Trophoblast cell (in vitro differentiated cells and primary cell): Measurements from ENCODE around the gene POLA1.
A peak's percentile ranks its signal among the peaks of the same experiment; 100 is the strongest.

Source experiments
- DNase-seq, 2 donors: peaks; one replicate each; pipeline ENCODE4 v3.0.0-alpha.2; 2016
- H2AFZ ChIP-seq: 2 replicates; pipeline ENCODE4 v1.6.1; 2013; ENCODE audit warnings: low read length, moderate library complexity, mild to moderate bottlenecking; ENCODE audit not compliant: insufficient read depth, poor library complexity
- H2AK5ac ChIP-seq: 2 replicates; pipeline ENCODE4 v1.6.1; 2013; ENCODE audit warnings: mild to moderate bottlenecking, low read length
- H2BK120ac ChIP-seq: 2 replicates; pipeline ENCODE4 v1.6.1; 2013; ENCODE audit warnings: low read length, mild to moderate bottlenecking, moderate library complexity; ENCODE audit not compliant: insufficient read depth, poor library complexity
- H2BK12ac ChIP-seq: 2 replicates; pipeline ENCODE4 v1.6.1; 2013; ENCODE audit warnings: mild to moderate bottlenecking, low read length, moderate library complexity
- H2BK5ac ChIP-seq: 2 replicates; pipeline ENCODE4 v1.6.1; 2013; ENCODE audit warnings: low read length, low read depth, moderate library complexity, mild to moderate bottlenecking; ENCODE audit not compliant: poor library complexity
- H3K14ac ChIP-seq: 2 replicates; pipeline ENCODE4 v1.6.1; 2013; ENCODE audit warnings: mild to moderate bottlenecking, low read length
- H3K18ac ChIP-seq: 2 replicates; pipeline ENCODE4 v1.6.1; 2013; ENCODE audit warnings: mild to moderate bottlenecking, low read length
- H3K23ac ChIP-seq: 2 replicates; pipeline ENCODE4 v1.6.1; 2013; ENCODE audit warnings: low read length
- H3K27ac ChIP-seq: 2 replicates; pipeline ENCODE4 v1.5.1; 2013; ENCODE audit warnings: low read depth, mild to moderate bottlenecking, inconsistent platforms, low read length, moderate library complexity
- H3K27me3 ChIP-seq: 2 replicates; pipeline ENCODE4 v1.6.1; 2013; ENCODE audit warnings: inconsistent platforms, mild to moderate bottlenecking, low read length, moderate library complexity; ENCODE audit not compliant: insufficient read depth
- H3K36me3 ChIP-seq, 2 experiments: 1 replicate in 1 of 2; 2 replicates in 1 of 2; pipeline ENCODE4 v1.6.1; 2013; ENCODE audit warnings: low read length in 2 of 2, mild to moderate bottlenecking in 2 of 2, moderate library complexity in 1 of 2; ENCODE audit not compliant: insufficient read depth in 2 of 2, control insufficient read depth in 1 of 2
- H3K4ac ChIP-seq: 2 replicates; pipeline ENCODE4 v1.6.1; 2013; ENCODE audit warnings: low read depth, mild to moderate bottlenecking, low read length, moderate library complexity
- H3K4me1 ChIP-seq, 2 experiments: 1 replicate in 1 of 2; 2 replicates in 1 of 2; pipeline ENCODE4 v1.6.1; 2013; ENCODE audit warnings: low read length in 2 of 2, mild to moderate bottlenecking in 2 of 2, moderate library complexity in 1 of 2; ENCODE audit not compliant: insufficient read depth in 2 of 2, control insufficient read depth in 1 of 2
- H3K4me2 ChIP-seq: 2 replicates; pipeline ENCODE4 v1.6.1; 2013; ENCODE audit warnings: inconsistent platforms, mild to moderate bottlenecking, low read length, moderate library complexity
- H3K4me3 ChIP-seq: 2 replicates; pipeline ENCODE4 v1.5.1; 2013; ENCODE audit warnings: mild to moderate bottlenecking, low read depth, low read length, inconsistent platforms
- H3K79me1 ChIP-seq: one replicate; pipeline ENCODE4 v1.6.1; 2013; ENCODE audit warnings: low read length
- H3K79me2 ChIP-seq: 2 replicates; pipeline ENCODE4 v1.6.1; 2013; ENCODE audit warnings: low read length, mild to moderate bottlenecking; ENCODE audit not compliant: control insufficient read depth, insufficient read depth, poor library complexity
- H3K9ac ChIP-seq: 2 replicates; pipeline ENCODE4 v1.6.1; 2013; ENCODE audit warnings: mild to moderate bottlenecking, low read length
- H3K9me3 ChIP-seq: 2 replicates; pipeline ENCODE4 v1.6.1; 2013; ENCODE audit warnings: low read depth, mild to moderate bottlenecking, control low read depth, inconsistent platforms, low read length; ENCODE audit not compliant: insufficient read depth
- H4K12ac ChIP-seq: 2 replicates; pipeline ENCODE4 v1.6.1; 2013; ENCODE audit warnings: low read depth, mild to moderate bottlenecking, low read length, moderate library complexity
- H4K8ac ChIP-seq: 2 replicates; pipeline ENCODE4 v1.6.1; 2013; ENCODE audit warnings: low read depth, mild to moderate bottlenecking, low read length, moderate library complexity
- H4K91ac ChIP-seq: one replicate; pipeline ENCODE4 v1.6.1; 2013; ENCODE audit warnings: low read depth, mild to moderate bottlenecking, low read length, moderate library complexity
- WGBS: extraction: QIAGEN DNeasy Blood & Tissue Kit; methylation state at CpG from one replicate; pipeline ENCODE4 v1.1.7; 2013; ENCODE audit warnings: missing lambda C conversion rate; ENCODE audit not compliant: insufficient read length, insufficient coverage; ENCODE audit errors: extremely low coverage; 5-methylcytosine and 5-hydroxymethylcytosine counted together

POLA1 gene

DNA sequence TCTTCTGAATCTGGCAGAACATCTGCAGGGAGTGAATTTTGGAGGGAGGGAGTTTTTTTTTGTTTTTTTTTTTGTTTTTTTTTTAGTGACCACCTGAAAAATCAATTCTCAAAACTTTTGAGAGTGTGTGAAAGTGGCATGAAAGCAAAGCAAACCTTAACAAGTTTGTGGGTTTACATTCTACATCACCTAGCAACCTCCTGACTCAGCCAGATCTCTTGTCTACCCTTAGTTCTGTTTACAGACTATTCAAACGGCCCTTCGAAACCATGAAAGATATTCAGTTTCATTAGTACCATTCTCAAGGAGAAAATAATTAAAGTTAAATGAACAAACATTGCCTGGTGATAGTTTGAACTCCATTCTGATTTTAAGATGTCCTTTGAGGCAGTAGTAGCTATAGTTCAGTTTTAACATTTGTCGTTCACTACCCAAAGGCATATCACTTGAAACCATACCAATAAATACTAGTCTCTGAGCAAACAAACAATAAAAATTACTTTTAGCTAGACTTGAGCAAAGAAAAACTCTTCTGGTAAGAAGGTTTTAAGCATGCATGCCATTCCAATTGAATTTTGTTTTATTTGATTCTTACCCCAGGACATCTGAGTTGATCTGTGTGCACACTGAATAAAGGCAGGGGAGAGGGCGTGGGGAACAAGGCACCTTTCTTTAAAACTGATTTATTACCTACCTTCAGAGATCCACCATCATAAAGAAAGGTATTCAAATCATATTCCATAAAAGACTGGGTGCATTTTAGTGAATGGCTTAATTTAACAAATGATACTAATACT, 184.3 kb downstream of the POLA1 start:
- H3K14ac ChIP-seq: no peak overlapping the region
- no peak overlapping the region for H3K4me2 ChIP-seq
- no CpG with 5 or more reads among the region's 4 CpGs for WGBS

GRCh38 chrX:24879679-24880078, 186.0 kb downstream of the POLA1 start:
- Histone ChIP-seq H3K27me3 (no peaks in the 10 kb centered on the region), H3K4me3 (no peak overlapping the region)

More for the DNA sequence above, 184.3 kb downstream of the POLA1 start:
- no peak overlapping the region for H4K8ac ChIP-seq
- H3K9me3 ChIP-seq: no peaks in the 10 kb centered on the region
- no peak overlapping the region for H3K4me3 ChIP-seq
- no peaks in the 10 kb centered on the region for H3K79me2 ChIP-seq
- no peak overlapping the region for H3K27ac ChIP-seq
- H3K23ac ChIP-seq: no peak overlapping the region
- no peak overlapping the region for H2BK12ac ChIP-seq
- H2BK5ac ChIP-seq: no peak overlapping the region
- no peak overlapping the region for H3K9ac ChIP-seq
- no peak overlapping the region for H2BK120ac ChIP-seq
- H3K27me3 ChIP-seq: no peaks in the 10 kb centered on the region
- H4K12ac ChIP-seq: no peak overlapping the region
- no peak overlapping the region for H3K18ac ChIP-seq
- peaks cover 0 to 2% of the 10 kb centered on the region in 2 experiments for H3K4me1 ChIP-seq
- peak in 1 of 2 donors; percentile 53 for DNase-seq
- H3K36me3 ChIP-seq: no peaks in the 10 kb centered on the region
- H3K79me1 ChIP-seq: no peaks in the 10 kb centered on the region
- H4K91ac ChIP-seq: no peak overlapping the region
- H2AK5ac ChIP-seq: no peak overlapping the region
- H2AFZ ChIP-seq: no peak overlapping the region
- no peak overlapping the region for H3K4ac ChIP-seq

GRCh38 chrX:24886916-24887315, 193.2 kb downstream of the POLA1 start:
- Histone ChIP-seq H3K4me2 (no peak overlapping the region), H3K36me3 (peaks cover 0 to 2% of the 10 kb centered on the region in 2 experiments), H2BK12ac (no peak overlapping the region), H2BK120ac (no peak overlapping the region), H3K4me1 (no peaks in the 10 kb centered on the region), H4K12ac (no peak overlapping the region), H2BK5ac (no peak overlapping the region), H4K8ac (no peak overlapping the region), H2AFZ (no peak overlapping the region), H3K18ac (no peak overlapping the region), H3K9ac (no peak overlapping the region), H3K14ac (no peak overlapping the region), H3K4ac (no peak overlapping the region), H3K4me3 (no peak overlapping the region), H3K79me2 (no peaks in the 10 kb centered on the region), H3K23ac (no peak overlapping the region), H3K27me3 (no peaks in the 10 kb centered on the region), H2AK5ac (no peak overlapping the region), H3K9me3 (no peaks in the 10 kb centered on the region), H3K79me1 (no peaks in the 10 kb centered on the region), H4K91ac (no peak overlapping the region), H3K27ac (no peak overlapping the region)
- WGBS: no CpG with 5 or more reads among the region's 4 CpGs
- DNase-seq: no peak

More at GRCh38 chrX:24879679-24880078, 186.0 kb downstream of the POLA1 start:
- no CpG with 5 or more reads among the region's 2 CpGs for WGBS
- H3K36me3 ChIP-seq: no peaks in the 10 kb centered on the region
- H3K27ac ChIP-seq: no peak overlapping the region
- H3K4me1 ChIP-seq: peaks cover 0 to 2% of the 10 kb centered on the region in 2 experiments
- H2AK5ac ChIP-seq: no peak overlapping the region
- H2BK5ac ChIP-seq: no peak overlapping the region
- H3K23ac ChIP-seq: no peak overlapping the region
- no peak overlapping the region for H3K9ac ChIP-seq
- peak in 1 of 2 donors; percentile 12 for DNase-seq
- H2BK12ac ChIP-seq: no peak overlapping the region
- H3K4me2 ChIP-seq: no peak overlapping the region
- H3K4ac ChIP-seq: no peak overlapping the region
- H3K9me3 ChIP-seq: no peaks in the 10 kb centered on the region
- no peak overlapping the region for H2AFZ ChIP-seq
- no peak overlapping the region for H3K14ac ChIP-seq
- H4K8ac ChIP-seq: no peak overlapping the region
- H3K18ac ChIP-seq: no peak overlapping the region
- no peaks in the 10 kb centered on the region for H3K79me2 ChIP-seq
- no peak overlapping the region for H4K12ac ChIP-seq
- H2BK120ac ChIP-seq: no peak overlapping the region
- no peak overlapping the region for H4K91ac ChIP-seq
- no peaks in the 10 kb centered on the region for H3K79me1 ChIP-seq

DNA sequence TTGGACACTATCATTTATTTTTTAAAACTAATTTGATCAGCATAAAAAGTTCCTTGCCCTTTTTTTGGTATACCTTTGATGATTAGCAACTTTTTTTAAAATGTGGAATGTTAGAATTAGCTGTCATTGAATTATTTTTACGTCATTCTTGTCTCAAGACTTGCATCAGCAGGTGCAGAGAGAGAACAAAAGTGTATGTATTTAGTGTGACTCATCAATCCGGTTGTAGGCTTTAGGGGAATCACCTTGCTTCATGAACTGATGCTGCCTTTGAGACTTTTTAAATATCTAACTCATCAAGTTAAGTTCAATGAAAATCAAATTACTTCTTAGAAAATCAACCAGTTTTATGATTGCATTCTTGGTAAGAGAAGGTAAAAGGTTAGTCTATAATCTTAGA, 197.0 kb downstream of the POLA1 start:
- Histone ChIP-seq H3K23ac (no peak overlapping the region), H3K18ac (no peak overlapping the region), H3K36me3 (peaks cover 0 to 2% of the 10 kb centered on the region in 2 experiments), H4K12ac (no peak overlapping the region), H3K14ac (no peak overlapping the region), H3K9me3 (no peaks in the 10 kb centered on the region), H2BK120ac (no peak overlapping the region), H3K4me2 (no peak overlapping the region), H2AK5ac (no peak overlapping the region), H3K4me3 (no peak overlapping the region), H4K91ac (no peak overlapping the region), H3K9ac (no peak overlapping the region), H2BK5ac (no peak overlapping the region), H3K27me3 (no peaks in the 10 kb centered on the region), H4K8ac (no peak overlapping the region), H3K79me1 (no peaks in the 10 kb centered on the region), H3K4me1 (no peaks in the 10 kb centered on the region), H3K27ac (no peak overlapping the region), H2BK12ac (no peak overlapping the region), H3K4ac (no peak overlapping the region), H2AFZ (no peak overlapping the region), H3K79me2 (no peaks in the 10 kb centered on the region)
- no peak for DNase-seq
- no CpG with 5 or more reads among the region's 2 CpGs for WGBS
